Measurements from ENCODE around the gene PARPBP.
A peak's percentile ranks its signal among the peaks of the same experiment; 100 is the strongest.
"Not testable (repeated sequence)": the region's sequence is repeated elsewhere in the genome, so short reads cannot be mapped to it uniquely, and the experiment has no call there.

The PARPBP gene

GRCh38 chr12:102119674-102120563 is at the start of gene PARPBP, which contains the start of gene NUP37:
PARPBP (plus strand) TSS chr12:102120183; CDS start chr12:102123889, 3,706 bp downstream.
NUP37 (minus strand) TSS chr12:102120114; CDS start chr12:102118518, 1,596 bp downstream.
- peak; percentile 95 for DNase-seq

- DNase-seq = not testable (repeated sequence)
Observed at GRCh38 chr12:102072092-102072491, 47.9 kb upstream of the PARPBP start.

- no peak for DNase-seq
Observed at GRCh38 chr12:102080842-102081241, 39.1 kb upstream of the PARPBP start.

- not testable (repeated sequence) for DNase-seq
Observed at GRCh38 chr12:102089228-102089835, 30.7 kb upstream of the PARPBP start.

GRCh38 chr12:102093319-102093718 is 26.7 kb upstream of the PARPBP start:
- no peak for DNase-seq

- DNase-seq = peak; percentile 68
Observed at GRCh38 chr12:102095677-102096263, 24.2 kb upstream of the PARPBP start.

GRCh38 chr12:102096855-102097254 is 23.1 kb upstream of the PARPBP start:
- DNase-seq = no peak

- no peak for DNase-seq
Observed at GRCh38 chr12:102106905-102107304, 13.1 kb upstream of the PARPBP start.

- peak; percentile 36 for DNase-seq
Observed at GRCh38 chr12:102107970-102108369, 12.0 kb upstream of the PARPBP start.

- DNase-seq = no peak
Observed at GRCh38 chr12:102110782-102111181, 9.2 kb upstream of the PARPBP start.

- no peak for DNase-seq
Observed at GRCh38 chr12:102114212-102114611, 5.8 kb upstream of the PARPBP start.

GRCh38 chr12:102116392-102116791 is 3.6 kb upstream of the PARPBP start:
- no peak for DNase-seq

- no peak for DNase-seq
Observed at GRCh38 chr12:102118874-102119273, 1.1 kb upstream of the PARPBP start.

- peak; percentile 29 for DNase-seq
Observed at GRCh38 chr12:102120564-102120873, 536 bp downstream of the PARPBP start.

- peak; percentile 71 for DNase-seq
Observed at GRCh38 chr12:102120886-102121285, 903 bp downstream of the PARPBP start.

- not testable (repeated sequence) for DNase-seq
Observed at GRCh38 chr12:102121328-102121727, 1.3 kb downstream of the PARPBP start.

- not testable (repeated sequence) for DNase-seq
Observed at GRCh38 chr12:102130720-102131119, 10.7 kb downstream of the PARPBP start.

- DNase-seq = not testable (repeated sequence)
Observed at GRCh38 chr12:102131442-102131841, 11.5 kb downstream of the PARPBP start.

GRCh38 chr12:102137619-102138018 is 17.6 kb downstream of the PARPBP start:
- DNase-seq = not testable (repeated sequence)

- not testable (repeated sequence) for DNase-seq
Observed at GRCh38 chr12:102142866-102143373, 22.9 kb downstream of the PARPBP start.

- DNase-seq = no peak
Observed at GRCh38 chr12:102144221-102144620, 24.2 kb downstream of the PARPBP start.

- DNase-seq = not testable (repeated sequence)
Observed at GRCh38 chr12:102147062-102147587, 27.1 kb downstream of the PARPBP start.

GRCh38 chr12:102155206-102155605 is 35.2 kb downstream of the PARPBP start:
- not testable (repeated sequence) for DNase-seq

Measured in hematopoietic multipotent progenitor cell treated with erythropoietin and hydrocortisone succinate and interleukin-3 and kit ligand, for 6 days (in vitro differentiated cells).